Liver (tissue), 9 donors: ENCODE measurements around the gene SLC44A1. TPM values are rescaled to one million over a fixed set of nuclear protein-coding genes. Genes with fewer than 3 reads are reported as not detected.

Experiments
- DNase-seq: peaks from one replicate; pipeline ENCODE4 v3.0.0-alpha.2; 2017; ENCODE audit warnings: low spot score
- H3K27ac ChIP-seq, 2 donors: one replicate each; pipeline ENCODE4 v1.7.0; 2013; ENCODE audit warnings: inconsistent platforms in 2 of 2, low read length in 2 of 2, control low read depth in 1 of 2, low read depth in 1 of 2, mild to moderate bottlenecking in 1 of 2
- H3K27me3 ChIP-seq, 4 donors: one replicate each; pipeline versions ENCODE4 v1.6.1 to v1.7.0; 2013; ENCODE audit warnings: low read length in 3 of 4, inconsistent platforms in 1 of 4, mild to moderate bottlenecking in 1 of 4, moderate library complexity in 1 of 4; ENCODE audit not compliant: control insufficient read depth in 4 of 4, insufficient read depth in 4 of 4
- H3K36me3 ChIP-seq, 4 donors: one replicate each; pipeline versions ENCODE4 v1.6.1 to v1.7.0; 2013; ENCODE audit warnings: low read length in 3 of 4, mild to moderate bottlenecking in 3 of 4, low read depth in 1 of 4, moderate library complexity in 1 of 4; ENCODE audit not compliant: control insufficient read depth in 4 of 4, insufficient read depth in 3 of 4
- H3K4me1 ChIP-seq, 4 donors: one replicate each; pipeline versions ENCODE4 v1.6.1 to v1.7.0; 2013; ENCODE audit warnings: low read length in 3 of 4, mild to moderate bottlenecking in 3 of 4, moderate library complexity in 1 of 4; ENCODE audit not compliant: control insufficient read depth in 4 of 4, insufficient read depth in 4 of 4
- H3K4me3 ChIP-seq, 3 donors: one replicate each; pipeline versions ENCODE4 v1.6.1 to v1.7.0; 2013; ENCODE audit warnings: low read length in 3 of 3, control low read depth in 1 of 3, low read depth in 1 of 3, mild to moderate bottlenecking in 1 of 3
- H3K9ac ChIP-seq, 2 donors: one replicate each; pipeline ENCODE4 v1.7.0; 2013; ENCODE audit warnings: low read length in 2 of 2, mild to moderate bottlenecking in 2 of 2, moderate library complexity in 2 of 2, control low read depth in 1 of 2, low read depth in 1 of 2
- H3K9me3 ChIP-seq, 4 donors: one replicate each; pipeline versions ENCODE4 v1.6.1 to v1.7.0; 2013; ENCODE audit warnings: low read length in 3 of 4; ENCODE audit not compliant: control insufficient read depth in 4 of 4
- ATF3 ChIP-seq: IDR thresholded peaks from 2 replicates; pipeline ENCODE4 v1.6.1; 2016; ENCODE audit warnings: antibody characterized with exemption
- CTCF ChIP-seq: fragments of 150-350 bp; IDR thresholded peaks from 2 replicates; pipeline ENCODE4 v1.5.1; 2017; ENCODE audit warnings: improper control_type of control experiment, low read depth, low read length; ENCODE audit not compliant: missing input control
- EGR1 ChIP-seq, 2 donors: IDR thresholded peaks; 2 replicates each; pipeline ENCODE4 v1.6.1; 2016 to 2018; ENCODE audit warnings: antibody characterized with exemption in 2 of 2, low read depth in 2 of 2
- FOXA1 ChIP-seq: IDR thresholded peaks from 2 replicates; pipeline ENCODE4 v1.6.1; 2016; ENCODE audit warnings: antibody characterized with exemption
- FOXA2 ChIP-seq: IDR thresholded peaks from 2 replicates; pipeline ENCODE4 v1.6.1; 2016; ENCODE audit warnings: antibody characterized with exemption
- GABPA ChIP-seq, 2 donors: IDR thresholded peaks in 1 of 2; conservative IDR thresholded peaks in 1 of 2; 2 replicates each; pipeline ENCODE4 v1.6.1; 2016; ENCODE audit warnings: antibody characterized with exemption in 2 of 2, mild to moderate bottlenecking in 1 of 2, moderate library complexity in 1 of 2
- HNF4A ChIP-seq, 2 donors: conservative IDR thresholded peaks; 2 replicates each; pipeline ENCODE4 v1.6.1; 2016; ENCODE audit warnings: antibody characterized with exemption in 2 of 2, mild to moderate bottlenecking in 2 of 2
- HNF4G ChIP-seq: IDR thresholded peaks from 2 replicates; pipeline ENCODE4 v1.6.1; 2016; ENCODE audit warnings: antibody characterized with exemption
- JUND ChIP-seq, 2 donors: IDR thresholded peaks; 2 replicates each; pipeline ENCODE4 v1.6.1; 2016; ENCODE audit warnings: antibody characterized with exemption in 2 of 2
- MAX ChIP-seq: IDR thresholded peaks from 2 replicates; pipeline ENCODE4 v1.6.1; 2016; ENCODE audit warnings: antibody characterized with exemption
- NR2F2 ChIP-seq: IDR thresholded peaks from 2 replicates; pipeline ENCODE4 v1.6.1; 2016; ENCODE audit warnings: antibody characterized with exemption
- RAD21 ChIP-seq, 2 donors: IDR thresholded peaks; 2 replicates each; pipeline ENCODE4 v1.6.1; 2016; ENCODE audit warnings: antibody characterized with exemption in 2 of 2, mild to moderate bottlenecking in 2 of 2
- RXRA ChIP-seq, 2 donors: IDR thresholded peaks; 2 replicates each; pipeline ENCODE4 v1.6.1; 2017 to 2018; ENCODE audit warnings: antibody characterized with exemption in 2 of 2, mild to moderate bottlenecking in 1 of 2
- SP1 ChIP-seq: IDR thresholded peaks from 2 replicates; pipeline ENCODE4 v1.6.1; 2018; ENCODE audit warnings: antibody characterized with exemption, mild to moderate bottlenecking
- TAF1 ChIP-seq: conservative IDR thresholded peaks from 2 replicates; pipeline ENCODE4 v1.6.1; 2016; ENCODE audit warnings: antibody characterized with exemption, mild to moderate bottlenecking
- WGBS: extraction: QIAGEN DNeasy Blood & Tissue Kit; methylation state at CpG from one replicate; pipeline ENCODE4 v1.1.7; 2013; 5-methylcytosine and 5-hydroxymethylcytosine counted together
- polyA plus RNA-seq, 2 donors: library from polyadenylated mRNA; stranded (reverse) in 1 of 2; unstranded in 1 of 2; fragments of 200-250 nt in 1 of 2; fragments of >200 nt in 1 of 2; fragmentation: Nextera tagmentation in 1 of 2; extraction: Ambion mirVana in 1 of 2; gene quantifications; one replicate each; pipeline versions ENCODE4 v1.2.1 to v1.2.3, GENCODE V29; 2013 to 2015
- total RNA-seq, 2 donors: library from RNA; depleted of rRNA; stranded (reverse); fragments of >200 nt; gene quantifications; one replicate each; pipeline ENCODE4 v1.2.3, GENCODE V29; 2014
- TF ChIP-seq, protein P1 (sequence below): IDR thresholded peaks from 2 replicates; pipeline ENCODE4 v1.6.1; 2016; ENCODE audit warnings: antibody characterized with exemption
- TF ChIP-seq, protein P2 (sequence below): IDR thresholded peaks from 2 replicates; pipeline ENCODE4 v1.6.1; 2016; ENCODE audit warnings: antibody characterized with exemption, mild to moderate bottlenecking
- donor health status: healthy.
- donor health status: healthy.
- donor health status: healthy.
- donor health status: healthy.
- donor health status: healthy.

SLC44A1 gene
- total and polyA plus RNA-seq, 4 donors, result 18.1 to 73.1 (median 53.1) TPM

GRCh38 chr9:105195259-105195658, 49.2 kb upstream of the SLC44A1 start:
- no peak overlapping the region for H3K27ac ChIP-seq
- H3K4me1 ChIP-seq, result peaks cover 5 to 22% (median 13%) of the 10 kb centered on the region in 4 donors
- no peaks in the 10 kb centered on the region for H3K27me3 ChIP-seq
- 91% methylated on average over 2 of the region's 2 CpGs for WGBS
- no peaks in the 10 kb centered on the region for H3K36me3 ChIP-seq
- H3K9me3 ChIP-seq, result no peaks in the 10 kb centered on the region
- no peak for TF ChIP-seq ATF3
- no peak for TF ChIP-seq RAD21 (IDR thresholded peaks at IDR 0.05)
- no peak for TF ChIP-seq JUND (IDR thresholded peaks at IDR 0.05)
- no peak for TF ChIP-seq EGR1 (IDR thresholded peaks at IDR 0.05; ENCODE audit: low read depth in 2 of 2)
- TF ChIP-seq GABPA (IDR thresholded peaks at IDR 0.05 in 1 of 2, conservative IDR thresholded peaks at IDR 0.05 in 1 of 2), result no peak
- TF ChIP-seq HNF4A (conservative IDR thresholded peaks at IDR 0.05), result no peak
- TF ChIP-seq NR2F2, result no peak
- TF ChIP-seq CTCF, result no peak
- no peak for TF ChIP-seq RXRA (IDR thresholded peaks at IDR 0.05)
- TF ChIP-seq SP1, result no peak
- H3K4me3 ChIP-seq, result no peak overlapping the region
- no peak for DNase-seq
- no peak overlapping the region for H3K9ac ChIP-seq

GRCh38 chr9:105198023-105198422, 46.4 kb upstream of the SLC44A1 start:
- Histone ChIP-seq H3K27ac (no peak overlapping the region), H3K27me3 (no peaks in the 10 kb centered on the region), H3K4me1 (peaks cover 0 to 9% (median 4%) of the 10 kb centered on the region in 4 donors), H3K36me3 (no peaks in the 10 kb centered on the region), H3K9me3 (no peaks in the 10 kb centered on the region), H3K9ac (no peak overlapping the region), H3K4me3 (no peak overlapping the region)
- no peak for TF ChIP-seq RXRA (IDR thresholded peaks at IDR 0.05)
- no peak for TF ChIP-seq FOXA1
- no peak for TF ChIP-seq FOXA2
- no peak for TF ChIP-seq MAX
- TF ChIP-seq NR2F2, result no peak
- TF ChIP-seq EGR1 (IDR thresholded peaks at IDR 0.05; ENCODE audit: low read depth in 2 of 2), result no peak
- no peak for TF ChIP-seq GABPA (IDR thresholded peaks at IDR 0.05 in 1 of 2, conservative IDR thresholded peaks at IDR 0.05 in 1 of 2)
- TF ChIP-seq SP1, result no peak
- no peak for TF ChIP-seq HNF4G
- TF ChIP-seq TAF1, result no peak
- TF ChIP-seq, protein P1, sequence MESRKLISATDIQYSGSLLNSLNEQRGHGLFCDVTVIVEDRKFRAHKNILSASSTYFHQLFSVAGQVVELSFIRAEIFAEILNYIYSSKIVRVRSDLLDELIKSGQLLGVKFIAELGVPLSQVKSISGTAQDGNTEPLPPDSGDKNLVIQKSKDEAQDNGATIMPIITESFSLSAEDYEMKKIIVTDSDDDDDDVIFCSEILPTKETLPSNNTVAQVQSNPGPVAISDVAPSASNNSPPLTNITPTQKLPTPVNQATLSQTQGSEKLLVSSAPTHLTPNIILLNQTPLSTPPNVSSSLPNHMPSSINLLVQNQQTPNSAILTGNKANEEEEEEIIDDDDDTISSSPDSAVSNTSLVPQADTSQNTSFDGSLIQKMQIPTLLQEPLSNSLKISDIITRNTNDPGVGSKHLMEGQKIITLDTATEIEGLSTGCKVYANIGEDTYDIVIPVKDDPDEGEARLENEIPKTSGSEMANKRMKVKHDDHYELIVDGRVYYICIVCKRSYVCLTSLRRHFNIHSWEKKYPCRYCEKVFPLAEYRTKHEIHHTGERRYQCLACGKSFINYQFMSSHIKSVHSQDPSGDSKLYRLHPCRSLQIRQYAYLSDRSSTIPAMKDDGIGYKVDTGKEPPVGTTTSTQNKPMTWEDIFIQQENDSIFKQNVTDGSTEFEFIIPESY, result no peak
- TF ChIP-seq, protein P2, sequence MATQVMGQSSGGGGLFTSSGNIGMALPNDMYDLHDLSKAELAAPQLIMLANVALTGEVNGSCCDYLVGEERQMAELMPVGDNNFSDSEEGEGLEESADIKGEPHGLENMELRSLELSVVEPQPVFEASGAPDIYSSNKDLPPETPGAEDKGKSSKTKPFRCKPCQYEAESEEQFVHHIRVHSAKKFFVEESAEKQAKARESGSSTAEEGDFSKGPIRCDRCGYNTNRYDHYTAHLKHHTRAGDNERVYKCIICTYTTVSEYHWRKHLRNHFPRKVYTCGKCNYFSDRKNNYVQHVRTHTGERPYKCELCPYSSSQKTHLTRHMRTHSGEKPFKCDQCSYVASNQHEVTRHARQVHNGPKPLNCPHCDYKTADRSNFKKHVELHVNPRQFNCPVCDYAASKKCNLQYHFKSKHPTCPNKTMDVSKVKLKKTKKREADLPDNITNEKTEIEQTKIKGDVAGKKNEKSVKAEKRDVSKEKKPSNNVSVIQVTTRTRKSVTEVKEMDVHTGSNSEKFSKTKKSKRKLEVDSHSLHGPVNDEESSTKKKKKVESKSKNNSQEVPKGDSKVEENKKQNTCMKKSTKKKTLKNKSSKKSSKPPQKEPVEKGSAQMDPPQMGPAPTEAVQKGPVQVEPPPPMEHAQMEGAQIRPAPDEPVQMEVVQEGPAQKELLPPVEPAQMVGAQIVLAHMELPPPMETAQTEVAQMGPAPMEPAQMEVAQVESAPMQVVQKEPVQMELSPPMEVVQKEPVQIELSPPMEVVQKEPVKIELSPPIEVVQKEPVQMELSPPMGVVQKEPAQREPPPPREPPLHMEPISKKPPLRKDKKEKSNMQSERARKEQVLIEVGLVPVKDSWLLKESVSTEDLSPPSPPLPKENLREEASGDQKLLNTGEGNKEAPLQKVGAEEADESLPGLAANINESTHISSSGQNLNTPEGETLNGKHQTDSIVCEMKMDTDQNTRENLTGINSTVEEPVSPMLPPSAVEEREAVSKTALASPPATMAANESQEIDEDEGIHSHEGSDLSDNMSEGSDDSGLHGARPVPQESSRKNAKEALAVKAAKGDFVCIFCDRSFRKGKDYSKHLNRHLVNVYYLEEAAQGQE, result no peak
- no peak for TF ChIP-seq JUND (IDR thresholded peaks at IDR 0.05)
- 97% methylated on average over 2 of the region's 2 CpGs for WGBS
- no peak for DNase-seq
